H9 (cell line): ENCODE measurements around the gene TMOD4. TPM values are rescaled to one million over a fixed set of nuclear protein-coding genes. Genes with fewer than 3 reads are reported as not detected.
A peak's percentile ranks its signal among the peaks of the same experiment; 100 is the strongest.

Experiments used
- DNase-seq: peaks from one replicate; pipeline ENCODE4 v3.0.0-alpha.2; 2017
- H2AFZ ChIP-seq: one replicate; pipeline ENCODE4 v1.6.1; 2013; ENCODE audit warnings: mild to moderate bottlenecking, low read length, control low read depth, moderate library complexity
- H2AK5ac ChIP-seq: 2 replicates; pipeline ENCODE4 v1.6.1; 2013; ENCODE audit warnings: low read length, control low read depth, mixed read lengths; ENCODE audit not compliant: insufficient read length
- H2BK120ac ChIP-seq: one replicate; pipeline ENCODE4 v1.6.1; 2013; ENCODE audit warnings: low read depth, mild to moderate bottlenecking, low read length, control low read depth, inconsistent platforms; ENCODE audit not compliant: poor library complexity, severe bottlenecking
- H2BK12ac ChIP-seq: 2 replicates; pipeline ENCODE4 v1.6.1; 2013; ENCODE audit warnings: low read length, control low read depth, mixed read lengths, low read depth; ENCODE audit not compliant: insufficient read length
- H2BK15ac ChIP-seq: 2 replicates; pipeline ENCODE4 v1.6.1; 2013; ENCODE audit warnings: low read depth, low read length, control low read depth
- H2BK20ac ChIP-seq: one replicate; pipeline ENCODE4 v1.6.1; 2013; ENCODE audit warnings: low read depth, mild to moderate bottlenecking, low read length, control low read depth, inconsistent platforms; ENCODE audit not compliant: poor library complexity, severe bottlenecking
- H2BK5ac ChIP-seq: 2 replicates; pipeline ENCODE4 v1.6.1; 2013; ENCODE audit warnings: low read length, control low read depth, mixed read lengths; ENCODE audit not compliant: insufficient read length
- H3K14ac ChIP-seq: 2 replicates; pipeline ENCODE4 v1.6.1; 2013; ENCODE audit warnings: low read length, control low read depth; ENCODE audit not compliant: insufficient read depth
- H3K18ac ChIP-seq: 2 replicates; pipeline ENCODE4 v1.6.1; 2013; ENCODE audit warnings: low read depth, mild to moderate bottlenecking, mixed read lengths, low read length, control low read depth; ENCODE audit not compliant: insufficient read length
- H3K23ac ChIP-seq: 2 replicates; pipeline ENCODE4 v1.6.1; 2013; ENCODE audit warnings: low read length, control low read depth, mixed read lengths, low read depth; ENCODE audit not compliant: insufficient read length
- H3K23me2 ChIP-seq: 2 replicates; pipeline ENCODE4 v1.6.1; 2013; ENCODE audit warnings: low read depth, mild to moderate bottlenecking, mixed read lengths, low read length, control low read depth; ENCODE audit not compliant: insufficient read length, poor library complexity, severe bottlenecking
- H3K27ac ChIP-seq: 2 replicates; pipeline ENCODE4 v1.5.1; 2013; ENCODE audit warnings: low read length, control low read depth, mixed read lengths, low read depth; ENCODE audit not compliant: insufficient read length
- H3K27me3 ChIP-seq: 2 replicates; pipeline ENCODE4 v1.6.1; 2013; ENCODE audit warnings: low read length, control low read depth, inconsistent platforms; ENCODE audit not compliant: insufficient read depth
- H3K4ac ChIP-seq: 2 replicates; pipeline ENCODE4 v1.6.1; 2013; ENCODE audit warnings: low read depth, mild to moderate bottlenecking, control low read depth, inconsistent platforms, low read length, moderate library complexity
- H3K4me1 ChIP-seq: 2 replicates; pipeline ENCODE4 v1.6.1; 2013; ENCODE audit warnings: low read length, control low read depth, inconsistent platforms; ENCODE audit not compliant: insufficient read depth
- H3K4me2 ChIP-seq: 2 replicates; pipeline ENCODE4 v1.6.1; 2013; ENCODE audit warnings: low read length, control low read depth, mixed read lengths; ENCODE audit not compliant: insufficient read length, insufficient read depth
- H3K56ac ChIP-seq: 2 replicates; pipeline ENCODE4 v1.6.1; 2013; ENCODE audit warnings: low read depth, mild to moderate bottlenecking, mixed read lengths, low read length, control low read depth; ENCODE audit not compliant: insufficient read length
- H3K79me1 ChIP-seq: 2 replicates; pipeline ENCODE4 v1.6.1; 2013; ENCODE audit warnings: low read depth, mild to moderate bottlenecking, moderate library complexity, low read length, control low read depth, inconsistent platforms; ENCODE audit not compliant: insufficient read depth, poor library complexity, severe bottlenecking
- H3K79me2 ChIP-seq: 2 replicates; pipeline ENCODE4 v1.6.1; 2013; ENCODE audit warnings: low read length, control low read depth, inconsistent platforms; ENCODE audit not compliant: insufficient read depth
- H3K9ac ChIP-seq: 2 replicates; pipeline ENCODE4 v1.6.1; 2013; ENCODE audit warnings: low read length, control low read depth, mixed read lengths; ENCODE audit not compliant: insufficient read length; ENCODE audit errors: extremely low read depth
- H3K9me3 ChIP-seq: one replicate; pipeline ENCODE4 v1.6.1; 2013; ENCODE audit warnings: low read depth, low read length, inconsistent platforms; ENCODE audit not compliant: control insufficient read depth
- H3T11ph ChIP-seq: one replicate; pipeline ENCODE4 v1.6.1; 2013; ENCODE audit warnings: mild to moderate bottlenecking, low read length, control low read depth, inconsistent platforms
- H4K20me1 ChIP-seq: one replicate; pipeline ENCODE4 v1.6.1; 2013; ENCODE audit not compliant: control insufficient read depth, insufficient read length, insufficient read depth
- H4K5ac ChIP-seq: 2 replicates; pipeline ENCODE4 v1.6.1; 2013; ENCODE audit warnings: low read depth, mild to moderate bottlenecking, mixed read lengths, low read length, control low read depth; ENCODE audit not compliant: insufficient read length
- H4K8ac ChIP-seq: replicated peaks from 2 replicates; pipeline ENCODE4 v1.6.1; 2013; ENCODE audit warnings: low read length, control low read depth, mixed read lengths, low read depth; ENCODE audit not compliant: insufficient read length
- H4K91ac ChIP-seq: 2 replicates; pipeline ENCODE4 v1.6.1; 2013; ENCODE audit warnings: low read depth, mild to moderate bottlenecking, moderate library complexity, mixed read lengths, low read length, control low read depth; ENCODE audit not compliant: insufficient read length
- H3K27ac Mint-ChIP-seq, 3 experiments: 2 replicates in 2 of 3; 3 replicates in 1 of 3; pipeline ENCODE4 v1.8.0; 2020 to 2021; ENCODE audit warnings: mixed read lengths in 3 of 3, mild to moderate bottlenecking in 1 of 3, moderate library complexity in 1 of 3
- H3K27me3 Mint-ChIP-seq: 2 replicates; pipeline ENCODE4 v1.8.0; 2021; ENCODE audit warnings: low read depth, mild to moderate bottlenecking, moderate library complexity, mixed read lengths
- H3K36me3 Mint-ChIP-seq, 3 experiments: 2 replicates in 2 of 3; 3 replicates in 1 of 3; pipeline ENCODE4 v1.8.0; 2020 to 2021; ENCODE audit warnings: low read depth in 3 of 3, mixed read lengths in 3 of 3; ENCODE audit not compliant: insufficient read depth in 1 of 3
- H3K4me1 Mint-ChIP-seq, 2 experiments: 2 replicates each; pipeline ENCODE4 v1.8.0; 2020; ENCODE audit warnings: mixed read lengths in 2 of 2
- H3K4me3 Mint-ChIP-seq, 2 experiments: 2 replicates in 1 of 2; 3 replicates in 1 of 2; pipeline ENCODE4 v1.8.0; 2020 to 2021; ENCODE audit warnings: mild to moderate bottlenecking in 2 of 2, mixed read lengths in 2 of 2, moderate library complexity in 1 of 2
- H3K9me3 Mint-ChIP-seq, 2 experiments: 2 replicates in 1 of 2; 3 replicates in 1 of 2; pipeline ENCODE4 v1.8.0; 2020; ENCODE audit warnings: mild to moderate bottlenecking in 2 of 2, mixed read lengths in 2 of 2, moderate library complexity in 1 of 2
- WGBS: extraction: QIAGEN DNeasy Blood & Tissue Kit; methylation state at CpG from one replicate; pipeline ENCODE4 v1.1.7; 2013; ENCODE audit warnings: missing lambda C conversion rate, low lambda C conversion rate, mixed read lengths; ENCODE audit not compliant: insufficient read length; ENCODE audit errors: extremely low coverage; 5-methylcytosine and 5-hydroxymethylcytosine counted together
- total RNA-seq: library from RNA; stranded (reverse); gene quantifications from 2 replicates; pipeline ENCODE4 v1.2.1, GENCODE V29; 2021
- TF ChIP-seq, protein P1 (sequence below): fragments of 200-600 bp; sonication (generic); conservative IDR thresholded peaks from 3 replicates; pipeline ENCODE4 v1.8.0; 2021; ENCODE audit warnings: antibody characterized with exemption, mild to moderate bottlenecking

Gene TMOD4
- total RNA-seq, 1 experiment from 2014 or later = 0.42 TPM

- WGBS = no CpG with 5 or more reads among the region's 11 CpGs
Measured at GRCh38 chr1:151164732-151165280, 11.0 kb downstream of the TMOD4 start.

More at GRCh38 chr1:151164732-151165280, 11.0 kb downstream of the TMOD4 start:
- no peaks in the 10 kb centered on the region for H3K9me3 ChIP-seq
- TF ChIP-seq, protein P1, sequence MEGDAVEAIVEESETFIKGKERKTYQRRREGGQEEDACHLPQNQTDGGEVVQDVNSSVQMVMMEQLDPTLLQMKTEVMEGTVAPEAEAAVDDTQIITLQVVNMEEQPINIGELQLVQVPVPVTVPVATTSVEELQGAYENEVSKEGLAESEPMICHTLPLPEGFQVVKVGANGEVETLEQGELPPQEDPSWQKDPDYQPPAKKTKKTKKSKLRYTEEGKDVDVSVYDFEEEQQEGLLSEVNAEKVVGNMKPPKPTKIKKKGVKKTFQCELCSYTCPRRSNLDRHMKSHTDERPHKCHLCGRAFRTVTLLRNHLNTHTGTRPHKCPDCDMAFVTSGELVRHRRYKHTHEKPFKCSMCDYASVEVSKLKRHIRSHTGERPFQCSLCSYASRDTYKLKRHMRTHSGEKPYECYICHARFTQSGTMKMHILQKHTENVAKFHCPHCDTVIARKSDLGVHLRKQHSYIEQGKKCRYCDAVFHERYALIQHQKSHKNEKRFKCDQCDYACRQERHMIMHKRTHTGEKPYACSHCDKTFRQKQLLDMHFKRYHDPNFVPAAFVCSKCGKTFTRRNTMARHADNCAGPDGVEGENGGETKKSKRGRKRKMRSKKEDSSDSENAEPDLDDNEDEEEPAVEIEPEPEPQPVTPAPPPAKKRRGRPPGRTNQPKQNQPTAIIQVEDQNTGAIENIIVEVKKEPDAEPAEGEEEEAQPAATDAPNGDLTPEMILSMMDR = no peak
- H4K20me1 ChIP-seq = no peaks in the 10 kb centered on the region
- H2AK5ac ChIP-seq = no peak overlapping the region
- no peak overlapping the region for H3K23ac ChIP-seq
- H3T11ph ChIP-seq = no peak overlapping the region
- peaks cover 3% of the 10 kb centered on the region; the same call in 1 of the 2 replicates for H3K27me3 Mint-ChIP-seq
- no peak overlapping the region for H3K27ac ChIP-seq
- H3K4me1 ChIP-seq = 0 out of 2 replicates have a peak, but pooled peaks cover 4% of the 10 kb centered on the region
- no peak overlapping the region for H2BK12ac ChIP-seq
- no peak overlapping the region for H3K14ac ChIP-seq
- H3K56ac ChIP-seq = no peak overlapping the region
- no peak overlapping the region for H2BK5ac ChIP-seq
- H4K5ac ChIP-seq = no peak overlapping the region
- H3K27ac Mint-ChIP-seq = peak overlapping the region; percentile 60 to 91 (median 82); a peak in 5 of 7 replicates
- H3K9me3 Mint-ChIP-seq = no peaks in the 10 kb centered on the region; a peak in 1 of 5 replicates
- H3K9ac ChIP-seq = peak overlapping the region; percentile 81
- H3K36me3 Mint-ChIP-seq = peaks cover 19 to 47% (median 45%) of the 10 kb centered on the region in 3 experiments; a peak in 6 of 7 replicates
- no peaks in the 10 kb centered on the region for H3K79me2 ChIP-seq
- no peak for DNase-seq
- peaks cover 17 to 20% of the 10 kb centered on the region in 2 experiments for H3K4me1 Mint-ChIP-seq
- H3K4ac ChIP-seq = no peak overlapping the region
- peaks cover 13% of the 10 kb centered on the region for H3K23me2 ChIP-seq
- H2BK15ac ChIP-seq = no peak overlapping the region
- peak overlapping the region; percentile 96 to 98 for H3K4me3 Mint-ChIP-seq
- H4K8ac ChIP-seq = no peak overlapping the region
- H2BK20ac ChIP-seq = no peak overlapping the region
- H3K79me1 ChIP-seq = no peaks in the 10 kb centered on the region
- H3K27me3 ChIP-seq = no peaks in the 10 kb centered on the region
- no peak overlapping the region for H2BK120ac ChIP-seq
- H3K18ac ChIP-seq = no peak overlapping the region
- H2AFZ ChIP-seq = no peak overlapping the region
- H3K4me2 ChIP-seq = peak overlapping the region; percentile 70
- H4K91ac ChIP-seq = no peak overlapping the region
